NCI-H2196 (cell line): ENCODE data around the gene HAAO.

ENCODE experiments used
- DNase-seq: peaks from one replicate; lab custom pipeline; 2025; ENCODE audit not compliant: unreplicated experiment; lab: John Stamatoyannopoulos, UW

The HAAO gene

GRCh38 chr2:42813763-42814162 is 21.4 kb upstream of the HAAO start:
- no peak for DNase-seq

- no peak for DNase-seq
Measured at GRCh38 chr2:42812899-42813479, 20.6 kb upstream of the HAAO start.

GRCh38 chr2:42810971-42811811 is 18.8 kb upstream of the HAAO start:
- DNase-seq, result peak; percentile 17

- DNase-seq, result peak; percentile 92
Measured at GRCh38 chr2:42810121-42810970, 18.0 kb upstream of the HAAO start.

- DNase-seq, result peak; percentile 89
Measured at GRCh38 chr2:42809819-42810120, 17.4 kb upstream of the HAAO start.

GRCh38 chr2:42809131-42809818 is 16.9 kb upstream of the HAAO start:
- DNase-seq, result peak; percentile 14

- DNase-seq, result no peak
Measured at GRCh38 chr2:42808301-42808700, 15.9 kb upstream of the HAAO start.

GRCh38 chr2:42806786-42807185 is 14.4 kb upstream of the HAAO start:
- DNase-seq, result no peak

GRCh38 chr2:42804891-42805290 is 12.5 kb upstream of the HAAO start:
- no peak for DNase-seq

GRCh38 chr2:42804338-42804737 is 12.0 kb upstream of the HAAO start:
- DNase-seq, result no peak

GRCh38 chr2:42802150-42802549 is 9.8 kb upstream of the HAAO start:
- no peak for DNase-seq

- DNase-seq, result no peak
Measured at GRCh38 chr2:42801381-42801780, 9.0 kb upstream of the HAAO start.

- DNase-seq, result no peak
Measured at GRCh38 chr2:42800981-42801380, 8.6 kb upstream of the HAAO start.

GRCh38 chr2:42800461-42800962 is 8.1 kb upstream of the HAAO start:
- DNase-seq, result no peak

- no peak for DNase-seq
Measured at GRCh38 chr2:42799881-42800280, 7.5 kb upstream of the HAAO start.

GRCh38 chr2:42797281-42797680 is 4.9 kb upstream of the HAAO start:
- DNase-seq, result no peak

GRCh38 chr2:42796427-42797248 is 4.3 kb upstream of the HAAO start:
- DNase-seq, result no peak

GRCh38 chr2:42795841-42796301 is 3.5 kb upstream of the HAAO start:
- no peak for DNase-seq

GRCh38 chr2:42795275-42795674 is 2.9 kb upstream of the HAAO start:
- DNase-seq, result no peak
